ENCODE data around the gene USHBP1.
A peak's percentile ranks its signal among the peaks of the same experiment; 100 is the strongest.
"Not testable (repeated sequence)": the region's sequence is repeated elsewhere in the genome, so short reads cannot be mapped to it uniquely, and the experiment has no call there.

The USHBP1 gene

DNA sequence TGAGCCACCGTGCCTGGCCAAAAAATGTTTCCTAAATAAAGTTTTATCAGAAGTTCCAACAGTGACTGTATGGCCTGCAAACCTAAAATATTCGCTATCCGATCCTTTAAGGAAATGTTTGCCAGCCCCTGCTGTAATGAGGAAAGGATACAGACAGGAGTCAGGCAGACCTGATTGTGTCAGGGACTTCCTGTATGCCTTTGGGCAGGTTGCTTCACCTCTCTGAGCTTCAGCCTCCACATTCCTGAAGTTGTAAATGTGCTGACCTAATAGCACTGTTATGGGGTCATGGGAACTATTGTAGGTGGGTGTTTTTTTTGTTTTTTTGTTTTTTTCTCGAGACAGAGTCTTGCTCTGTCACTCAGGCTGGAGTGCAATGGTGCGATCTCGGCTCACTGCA lies 32.4 kb upstream of the USHBP1 start:
- Histone ChIP-seq H3K27ac (no peak overlapping the region), H3K27me3 (replicated peaks) (no peaks in the 10 kb centered on the region), H3K36me3 (replicated peaks) (no peaks in the 10 kb centered on the region), H3K4me3 (ENCODE audit: low read depth, low read length) (no peak overlapping the region)
- in situ Hi-C loops (cut with HindIII; ENCODE audit: low pct_ligation_motif_present, low sequenced_read_pairs), result no loop called here
- TF ChIP-seq, protein P1, sequence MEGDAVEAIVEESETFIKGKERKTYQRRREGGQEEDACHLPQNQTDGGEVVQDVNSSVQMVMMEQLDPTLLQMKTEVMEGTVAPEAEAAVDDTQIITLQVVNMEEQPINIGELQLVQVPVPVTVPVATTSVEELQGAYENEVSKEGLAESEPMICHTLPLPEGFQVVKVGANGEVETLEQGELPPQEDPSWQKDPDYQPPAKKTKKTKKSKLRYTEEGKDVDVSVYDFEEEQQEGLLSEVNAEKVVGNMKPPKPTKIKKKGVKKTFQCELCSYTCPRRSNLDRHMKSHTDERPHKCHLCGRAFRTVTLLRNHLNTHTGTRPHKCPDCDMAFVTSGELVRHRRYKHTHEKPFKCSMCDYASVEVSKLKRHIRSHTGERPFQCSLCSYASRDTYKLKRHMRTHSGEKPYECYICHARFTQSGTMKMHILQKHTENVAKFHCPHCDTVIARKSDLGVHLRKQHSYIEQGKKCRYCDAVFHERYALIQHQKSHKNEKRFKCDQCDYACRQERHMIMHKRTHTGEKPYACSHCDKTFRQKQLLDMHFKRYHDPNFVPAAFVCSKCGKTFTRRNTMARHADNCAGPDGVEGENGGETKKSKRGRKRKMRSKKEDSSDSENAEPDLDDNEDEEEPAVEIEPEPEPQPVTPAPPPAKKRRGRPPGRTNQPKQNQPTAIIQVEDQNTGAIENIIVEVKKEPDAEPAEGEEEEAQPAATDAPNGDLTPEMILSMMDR (IDR thresholded peaks at IDR 0.05; ENCODE audit: low read depth, low read length, missing control alignments), result no peak
- no peak for DNase-seq

DNA sequence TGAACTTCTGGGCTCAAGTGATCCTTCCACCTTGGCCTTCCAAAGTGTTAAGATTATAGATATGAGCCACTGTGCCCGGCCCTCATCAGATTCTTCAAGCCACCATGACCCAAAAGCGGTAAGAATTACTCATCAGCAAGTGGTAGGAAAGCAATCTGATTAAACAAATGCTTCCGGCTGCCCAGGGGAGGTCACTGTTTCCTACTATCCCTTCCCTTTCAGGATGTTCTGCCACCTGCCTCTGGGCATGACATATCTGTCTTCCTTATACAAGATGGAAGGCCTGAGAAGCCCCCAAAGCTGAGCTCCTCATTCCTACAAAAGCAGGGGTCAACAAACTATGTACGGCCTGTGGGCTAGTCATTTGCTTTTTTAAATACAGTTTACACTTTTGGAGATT lies 31.7 kb upstream of the USHBP1 start:
- TF ChIP-seq, protein P1 (IDR thresholded peaks at IDR 0.05; ENCODE audit: low read depth, low read length, missing control alignments), result peak; percentile 25
- in situ Hi-C loops (cut with HindIII; ENCODE audit: low pct_ligation_motif_present, low sequenced_read_pairs), result no loop called here
- H3K4me3 ChIP-seq (ENCODE audit: low read depth, low read length), result no peak overlapping the region
- no peaks in the 10 kb centered on the region for H3K27me3 ChIP-seq (replicated peaks)
- no peaks in the 10 kb centered on the region for H3K36me3 ChIP-seq (replicated peaks)
- peak; percentile 38 for DNase-seq
- H3K27ac ChIP-seq, result no peak overlapping the region

DNA sequence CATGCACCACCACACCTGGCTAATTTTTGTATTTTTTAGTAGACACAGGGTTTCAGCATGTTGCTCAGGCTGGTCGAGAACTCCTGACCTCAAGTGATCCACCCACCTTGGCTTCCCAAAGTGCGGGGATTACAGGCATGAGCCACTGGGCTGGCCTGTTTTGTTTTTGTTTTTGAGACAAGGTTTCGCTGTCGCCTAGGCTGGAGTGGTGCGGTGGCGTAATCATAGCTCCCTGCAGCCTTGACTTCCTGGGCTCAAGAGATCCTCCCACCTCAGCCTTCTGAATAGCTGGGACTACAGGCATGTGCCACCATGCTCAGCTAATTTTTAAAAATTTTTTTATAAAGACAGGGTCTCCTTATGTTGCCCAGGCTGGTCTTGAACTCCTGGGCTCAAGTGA lies 31.0 kb upstream of the USHBP1 start:
- DNase-seq; in situ Hi-C loops (cut with HindIII; ENCODE audit: low pct_ligation_motif_present, low sequenced_read_pairs); H3K36me3 ChIP-seq (replicated peaks); H3K27me3 ChIP-seq (replicated peaks); H3K4me3 ChIP-seq (ENCODE audit: low read depth, low read length); H3K27ac ChIP-seq: not testable (repeated sequence)

DNA sequence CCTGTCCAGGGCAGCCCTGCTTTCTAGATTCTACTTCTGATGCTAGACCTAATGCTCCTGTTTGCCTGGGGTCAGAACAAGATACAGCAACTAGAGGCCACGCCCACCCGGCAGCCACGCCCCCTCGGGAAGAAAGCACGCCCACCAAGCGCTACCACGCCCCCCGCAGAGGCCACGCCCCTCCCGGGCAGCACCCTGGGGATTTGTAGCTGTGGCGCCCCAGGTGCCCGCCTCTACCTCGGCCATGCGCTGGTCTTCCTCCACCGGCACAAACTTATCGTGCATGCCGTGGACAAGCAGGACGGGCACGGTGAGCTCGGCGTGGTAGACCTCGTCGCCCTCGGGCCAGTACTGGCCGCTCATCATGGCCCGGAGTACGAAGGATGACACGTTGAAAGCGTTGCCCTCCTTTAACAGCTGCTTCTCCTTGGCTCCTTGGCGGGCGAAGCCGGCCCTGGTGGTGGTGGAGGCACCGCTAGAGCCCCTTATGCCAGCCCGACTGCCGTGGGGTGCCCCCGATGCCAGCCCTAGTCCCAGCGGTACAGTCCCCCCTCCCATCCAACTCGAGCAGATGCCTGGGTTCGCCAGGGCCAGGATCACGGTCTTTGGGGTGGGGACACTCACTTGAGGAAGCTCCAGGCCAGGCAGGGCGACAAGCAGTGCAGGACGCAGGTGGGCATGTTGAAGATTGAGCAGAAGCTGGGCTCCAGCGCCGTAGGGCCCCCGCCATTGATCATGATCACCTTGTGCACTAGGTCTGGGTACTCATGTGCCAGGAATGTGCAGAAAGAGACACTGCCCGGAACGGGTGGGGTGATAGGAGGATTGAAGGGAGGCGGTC lies 29.7 kb upstream of the USHBP1 start:
- Histone ChIP-seq H3K36me3 (replicated peaks) (no peaks in the 10 kb centered on the region), H3K4me3 (ENCODE audit: low read depth, low read length) (no peak overlapping the region), H3K27ac (no peak overlapping the region), H3K27me3 (replicated peaks) (no peaks in the 10 kb centered on the region)
- TF ChIP-seq, protein P1 (IDR thresholded peaks at IDR 0.05; ENCODE audit: low read depth, low read length, missing control alignments), result no peak
- no peak for DNase-seq
- in situ Hi-C loops (cut with HindIII; ENCODE audit: low pct_ligation_motif_present, low sequenced_read_pairs), result no loop called here

DNA sequence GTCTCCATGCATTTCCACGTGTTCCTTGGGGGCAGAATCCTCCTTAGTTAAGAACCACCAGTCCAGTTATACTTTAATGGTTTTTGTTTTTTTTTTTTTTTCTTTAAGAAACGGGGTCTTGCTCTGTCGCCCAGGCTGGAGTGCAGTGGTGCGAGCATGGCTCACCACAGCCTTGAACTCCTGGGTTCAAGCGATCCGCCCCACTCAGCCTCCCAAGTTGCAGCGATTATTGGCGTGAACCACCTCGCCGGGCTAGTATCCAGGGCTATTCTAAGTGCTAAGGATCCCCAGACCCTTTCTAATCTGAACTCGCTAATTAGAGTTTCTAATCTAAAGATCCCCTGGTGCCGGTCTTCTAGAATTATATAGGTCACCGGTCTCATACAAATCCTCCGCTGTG lies 29.1 kb upstream of the USHBP1 start:
- TF ChIP-seq, protein P1 (IDR thresholded peaks at IDR 0.05; ENCODE audit: low read depth, low read length, missing control alignments), result no peak
- H3K27me3 ChIP-seq (replicated peaks), result no peaks in the 10 kb centered on the region
- no peak for DNase-seq
- H3K36me3 ChIP-seq (replicated peaks), result no peaks in the 10 kb centered on the region
- in situ Hi-C loops (cut with HindIII; ENCODE audit: low pct_ligation_motif_present, low sequenced_read_pairs), result no loop called here
- H3K27ac ChIP-seq, result no peak overlapping the region
- no peak overlapping the region for H3K4me3 ChIP-seq (ENCODE audit: low read depth, low read length)

DNA sequence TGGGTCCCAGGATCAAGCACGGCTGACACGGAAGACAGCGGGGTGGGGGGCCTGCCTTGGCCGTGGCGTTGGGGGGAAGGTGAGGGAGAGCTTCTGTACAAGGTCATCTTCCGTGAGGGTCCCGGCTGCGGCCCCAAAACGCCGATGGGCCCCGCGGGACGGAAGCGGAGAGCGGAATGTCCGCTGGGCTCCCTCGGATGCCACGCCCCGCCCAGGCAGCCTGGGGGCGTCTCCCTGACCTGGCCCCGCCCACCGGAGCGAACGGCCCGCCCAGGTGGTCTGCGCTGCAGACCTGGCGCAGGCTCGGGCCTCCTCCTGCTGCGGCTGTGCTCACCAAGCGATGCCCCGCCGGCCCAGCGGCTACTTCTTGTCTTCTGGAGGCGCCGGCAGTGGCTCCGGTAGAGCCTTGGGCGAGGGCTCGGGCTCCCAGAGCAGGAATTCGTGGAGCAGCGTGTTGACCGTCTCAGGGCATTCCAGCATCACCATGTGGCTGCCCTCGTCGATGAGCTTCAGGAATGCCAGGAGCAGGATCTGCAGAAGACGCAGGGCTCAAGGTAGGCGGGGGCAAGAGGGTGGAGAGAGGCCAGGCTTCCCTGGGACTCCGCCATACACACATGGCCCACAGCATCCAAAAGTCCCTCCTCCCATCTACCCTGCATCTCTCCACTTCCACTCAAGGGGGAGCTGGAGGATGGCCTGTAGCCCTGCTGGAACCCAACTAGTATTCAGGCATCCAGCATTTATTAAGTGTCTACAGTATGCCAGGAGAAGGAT lies 27.9 kb upstream of the USHBP1 start:
- Histone ChIP-seq H3K27ac (no peak overlapping the region), H3K36me3 (replicated peaks) (no peaks in the 10 kb centered on the region), H3K4me3 (ENCODE audit: low read depth, low read length) (peak overlapping the region; percentile 71), H3K27me3 (replicated peaks) (no peaks in the 10 kb centered on the region)
- in situ Hi-C loops (cut with HindIII; ENCODE audit: low pct_ligation_motif_present, low sequenced_read_pairs), result no loop called here
- DNase-seq, result peak; percentile 88
- TF ChIP-seq, protein P1 (IDR thresholded peaks at IDR 0.05; ENCODE audit: low read depth, low read length, missing control alignments), result peak; percentile 90

All from brain microvascular endothelial cell (primary cell).